Left cardiac atrium (tissue), 4 donors: ENCODE measurements around the gene CCDC17. TPM values are rescaled to one million over a fixed set of nuclear protein-coding genes. Genes with fewer than 3 reads are reported as not detected.
A peak's percentile ranks its signal among the peaks of the same experiment; 100 is the strongest.
"Not testable (repeated sequence)": the region's sequence is repeated elsewhere in the genome, so short reads cannot be mapped to it uniquely, and the experiment has no call there.

Source experiments
- ATAC-seq, 2 donors: fragments of 200-7000 bp; cut with Tn5 transposase; one replicate each; pipeline ENCODE4 v1.9.1; 2020; ENCODE audit warnings: mild to moderate bottlenecking in 2 of 2, moderate library complexity in 2 of 2
- DNase-seq: peaks from one replicate; pipeline ENCODE4 v3.0.0-alpha.2; 2020
- intact Hi-C, 2 donors: fragments of 100-400 bp; cut with DNase I; formaldehyde crosslinking; loops; one replicate each; pipeline versions ENCODE4 v1.14.1 to v1.15.1; 2022 to 2023
- total RNA-seq, 2 donors: library from RNA; stranded (reverse); fragmentation: NEBNext Ultra II Directional; extraction: Animal tissue kit (Norgen Biotek cat#: 25700); gene quantifications; one replicate each; pipeline ENCODE4 v1.2.1, GENCODE V29; 2021
- donor health status: DM: no; HTN: yes; CAD: no.
- donor health status: DM: no; HTN: yes; CAD: no; lungs with severe emphysema.
- donor health status: DM: yes; HTN: yes; CAD: no.
- donor health status: Dilated cardiomyopathy.

CCDC17 gene
- total RNA-seq, 2 donors from 2014 or later = 0.44 to 1.2 TPM

DNA sequence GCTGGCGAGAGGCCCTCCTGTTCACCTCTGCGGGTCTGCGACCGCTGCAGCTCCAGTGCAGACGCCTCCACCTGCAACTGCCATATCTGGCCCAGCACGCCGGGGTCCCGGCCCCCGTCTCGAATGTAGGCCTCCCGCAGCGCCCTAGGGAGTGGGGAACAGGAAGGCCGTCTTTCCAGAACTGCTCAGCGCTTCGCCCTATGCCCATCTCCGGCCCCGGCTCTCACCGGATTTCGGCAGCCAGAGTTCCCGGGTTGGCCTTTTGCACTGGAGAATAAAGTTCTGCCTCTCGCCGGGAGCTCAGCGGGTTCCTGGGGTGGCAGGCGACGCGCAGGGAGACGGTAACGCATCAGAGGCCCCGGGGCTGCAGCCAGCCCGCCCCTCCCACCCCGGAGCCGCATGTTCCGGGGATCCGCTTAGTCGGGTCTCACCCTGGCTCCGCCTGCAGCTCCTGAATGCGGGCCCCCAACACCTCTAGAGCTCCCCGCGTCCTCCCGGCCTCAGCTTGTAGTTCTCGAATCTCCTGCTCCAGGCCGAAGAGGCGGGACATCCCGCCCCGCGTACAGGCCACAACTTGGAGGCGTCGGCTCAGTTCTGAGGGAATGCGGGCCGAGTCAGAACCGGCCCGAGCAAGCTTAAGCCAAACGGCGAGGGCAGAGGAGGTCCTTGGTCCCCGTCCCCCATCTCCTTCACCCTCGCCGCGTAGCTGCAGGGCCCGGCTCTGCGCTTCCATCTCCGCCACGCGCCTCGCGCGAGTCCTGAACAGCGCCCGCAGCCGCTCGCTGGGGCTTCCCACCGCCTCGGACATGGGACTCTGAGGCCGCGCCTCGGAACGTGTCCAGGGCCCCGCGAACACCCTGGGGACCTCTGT, 1.1 kb downstream of the CCDC17 start:
- ATAC-seq (peak; percentile 27 to 43), DNase-seq (peak; percentile 33)

DNA sequence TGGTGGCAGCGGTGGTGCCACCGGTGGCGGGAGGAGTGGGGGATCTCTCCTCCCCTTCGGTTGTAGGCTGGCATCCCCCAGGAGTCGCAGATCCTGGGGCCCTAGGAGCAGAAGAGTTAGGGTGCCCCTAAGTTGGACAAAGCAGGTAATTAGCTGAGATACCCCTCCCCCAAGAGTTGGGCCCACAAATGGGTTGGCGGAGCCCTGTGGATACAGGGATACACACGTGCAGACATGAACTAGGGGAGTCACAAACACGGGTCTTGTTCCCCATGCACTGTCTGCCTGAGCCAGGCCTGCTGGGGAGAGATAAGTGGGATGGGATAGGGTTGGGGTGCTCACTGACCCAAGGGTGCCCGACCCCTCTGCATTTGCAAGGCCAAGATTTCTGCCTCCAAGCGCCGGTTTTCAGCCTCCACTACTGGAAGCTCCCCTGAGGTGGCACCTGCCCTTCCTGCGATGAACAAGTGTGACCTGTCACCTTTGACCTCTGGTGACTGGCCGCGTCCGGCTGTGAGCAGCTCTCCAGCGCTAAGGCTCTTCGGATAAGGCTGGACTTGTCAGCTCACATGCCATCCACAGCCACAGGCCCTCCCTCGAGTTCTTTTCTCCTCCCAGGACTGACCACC, 1.8 kb downstream of the CCDC17 start:
- ATAC-seq (peak; percentile 19 to 23), DNase-seq (no peak)
- intact Hi-C loops = no loop called here

More for the DNA sequence above, 1.1 kb downstream of the CCDC17 start:
- intact Hi-C loops = no loop called here

DNA sequence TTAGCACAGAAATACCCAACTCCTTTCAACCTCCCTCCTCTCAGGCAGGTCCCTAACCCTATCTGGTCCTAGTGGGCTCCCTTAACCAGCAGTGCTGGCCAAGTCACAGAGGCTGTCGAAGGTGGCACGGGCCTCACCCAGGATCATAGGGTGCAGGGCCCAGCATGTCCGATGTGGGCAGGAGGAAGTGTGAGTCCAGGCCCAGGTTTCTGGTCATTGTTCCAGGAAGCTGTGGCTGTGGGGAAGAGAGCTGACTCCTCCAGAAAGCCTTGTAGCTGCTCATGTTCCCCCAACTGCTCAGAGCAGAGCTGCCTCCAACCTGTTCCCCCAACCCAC, 2.4 kb downstream of the CCDC17 start:
- DNase-seq (no peak), ATAC-seq (peak; percentile 12 to 37)
- intact Hi-C loops = no loop called here

DNA sequence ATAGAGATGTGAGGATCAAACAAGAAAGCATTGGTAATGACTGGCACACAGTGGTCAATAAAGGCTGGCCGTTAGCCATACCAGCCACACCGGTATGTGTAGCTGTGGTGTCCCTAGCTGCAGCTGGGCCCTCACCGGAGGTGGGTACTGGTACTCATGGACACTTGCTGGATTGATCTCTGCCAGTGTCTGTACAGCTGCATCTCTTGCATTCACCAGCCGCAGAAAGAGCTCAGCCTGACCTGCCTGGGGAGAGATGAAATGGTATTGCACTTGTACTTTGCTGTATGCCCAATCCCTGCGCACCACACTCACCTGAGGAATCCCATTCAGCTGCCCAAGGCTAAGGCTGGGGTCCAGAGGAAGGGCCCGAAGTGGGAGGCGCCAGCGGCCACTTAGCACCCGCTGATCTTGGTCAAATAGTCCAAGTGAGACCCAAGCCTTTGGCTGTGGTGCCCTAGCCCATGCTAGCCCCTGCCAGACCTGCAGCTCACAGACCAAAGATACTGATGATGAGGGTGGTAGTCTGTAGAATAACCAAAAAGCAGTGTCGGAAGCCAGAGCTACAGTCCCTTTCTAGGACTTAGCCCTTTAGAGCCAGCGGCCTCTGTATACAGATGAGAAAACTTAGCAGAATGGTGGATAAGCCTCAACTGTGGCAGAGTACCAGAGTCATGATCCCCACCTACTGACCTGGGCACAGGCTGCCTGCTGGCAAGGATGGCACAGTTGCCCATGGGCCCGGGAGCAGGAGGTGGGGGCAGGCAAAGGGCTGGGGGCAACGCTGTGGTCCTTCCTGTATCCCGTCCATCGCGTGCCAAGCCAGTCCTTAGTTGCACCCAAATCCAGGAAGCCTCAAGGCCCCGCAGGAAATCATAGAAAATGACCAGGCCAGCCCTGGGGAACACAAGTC, 3.0 kb downstream of the CCDC17 start:
- ATAC-seq (no peak), DNase-seq (peak; percentile 31)
- intact Hi-C loops = no loop called here

DNA sequence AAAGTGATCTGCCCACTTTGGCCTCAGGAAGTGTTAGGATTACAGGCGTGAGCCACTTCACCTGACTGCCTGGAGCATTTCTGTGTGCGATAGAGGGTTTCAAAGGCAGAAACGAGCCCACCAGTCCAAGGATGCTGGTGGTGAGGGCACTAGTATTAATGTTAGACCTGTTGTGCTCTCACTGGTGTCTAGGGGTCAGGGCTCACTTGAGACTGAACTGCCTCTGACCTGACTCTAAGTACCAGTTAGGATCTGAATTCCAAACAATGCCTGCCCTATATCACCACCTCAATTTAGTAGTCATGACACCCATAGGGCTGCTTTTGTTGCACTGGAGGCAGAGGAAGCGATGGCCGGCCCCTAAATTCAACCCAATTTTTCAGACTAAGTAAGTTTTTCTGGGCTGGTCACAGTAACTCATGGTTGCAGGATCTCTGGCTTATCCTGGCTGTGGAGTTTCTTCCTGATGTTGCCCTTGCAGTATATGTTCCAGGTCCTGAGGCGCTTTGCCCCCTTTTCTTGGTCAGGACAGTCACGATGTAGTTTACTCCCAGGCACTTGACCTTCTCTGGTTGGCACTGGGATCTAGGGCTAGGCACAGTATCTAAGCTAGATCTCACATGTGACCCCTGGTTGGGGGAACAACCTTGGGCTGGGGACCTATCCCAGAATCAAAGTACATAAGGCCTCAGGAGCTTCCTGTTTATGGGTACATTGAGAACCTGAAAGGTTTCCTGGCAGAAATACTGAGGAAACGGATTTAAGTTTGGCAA, 4.5 kb downstream of the CCDC17 start:
- ATAC-seq (no peak), DNase-seq (no peak)
- intact Hi-C loops = no loop called here

DNA sequence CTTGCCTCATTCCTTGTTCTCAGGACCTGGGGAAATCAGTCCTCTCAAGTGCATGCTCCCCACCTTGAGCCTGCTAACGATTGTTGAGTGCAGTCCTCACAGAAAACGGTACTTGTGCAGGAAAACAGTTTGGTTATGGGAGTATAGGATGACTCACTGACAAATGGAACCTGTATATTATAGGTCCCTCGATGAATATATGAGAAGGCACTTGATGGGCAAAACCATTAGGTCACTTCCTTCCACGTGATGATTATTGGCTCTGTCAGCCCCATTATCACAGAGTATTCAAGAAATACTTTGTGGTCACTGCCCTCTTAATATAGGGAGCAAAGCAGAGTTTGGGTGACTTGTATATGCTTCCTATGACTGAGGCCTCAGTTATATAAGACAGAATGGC, 6.2 kb downstream of the CCDC17 start:
- intact Hi-C loops = no loop called here
- ATAC-seq = no peak
- DNase-seq = no peak

DNA sequence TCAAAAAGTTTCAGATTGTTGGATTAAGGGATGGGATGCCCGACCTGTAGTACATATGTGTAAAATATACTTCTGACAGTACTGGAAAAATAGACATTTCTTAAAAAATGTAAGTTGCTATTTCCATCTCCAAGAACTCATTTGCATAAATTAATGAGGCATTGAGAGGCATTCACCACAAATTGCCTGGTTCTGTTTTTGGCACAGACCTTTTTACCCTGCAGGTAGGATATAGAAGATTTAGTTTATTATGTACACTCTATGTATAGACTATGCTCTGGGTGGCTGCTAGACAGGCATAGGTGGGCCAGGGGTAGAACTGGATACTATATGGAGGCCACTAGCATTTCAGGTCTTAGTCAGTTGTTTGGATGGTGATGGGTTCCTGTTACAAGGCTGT, 8.0 kb downstream of the CCDC17 start:
- DNase-seq (no peak), ATAC-seq (no peak)
- intact Hi-C loops = no loop called here

DNA sequence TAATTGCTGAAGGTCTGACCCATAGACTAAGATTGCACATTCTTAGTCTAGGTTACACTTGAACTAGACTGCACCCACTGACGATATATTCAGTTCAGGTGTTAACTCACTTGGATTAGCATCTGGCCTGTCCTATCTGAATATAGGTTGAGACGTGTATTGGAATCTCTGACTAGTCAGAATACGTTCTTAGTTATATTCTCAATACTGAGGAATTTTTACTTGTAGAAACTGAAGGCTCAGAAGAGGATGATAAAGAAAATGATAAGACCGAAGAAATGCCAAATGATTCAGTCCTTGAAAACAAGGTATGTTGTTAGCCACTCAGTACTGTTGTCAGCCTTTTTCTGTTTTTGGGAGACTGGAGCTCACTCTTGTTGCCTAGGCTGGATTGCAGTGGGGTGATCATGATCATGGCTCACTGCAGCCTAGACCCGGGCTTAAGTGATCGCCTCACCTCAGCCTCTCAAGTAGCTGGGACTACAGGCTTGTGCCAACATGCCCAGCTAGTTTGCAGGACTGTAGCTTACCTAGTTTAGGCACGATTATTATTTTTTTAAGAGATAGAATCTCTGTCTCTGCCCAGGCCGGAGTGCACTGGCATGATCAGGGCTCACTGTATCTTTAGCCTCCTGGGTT, 10.8 kb downstream of the CCDC17 start:
- intact Hi-C loops = no loop called here
- ATAC-seq = no peak
- no peak for DNase-seq

DNA sequence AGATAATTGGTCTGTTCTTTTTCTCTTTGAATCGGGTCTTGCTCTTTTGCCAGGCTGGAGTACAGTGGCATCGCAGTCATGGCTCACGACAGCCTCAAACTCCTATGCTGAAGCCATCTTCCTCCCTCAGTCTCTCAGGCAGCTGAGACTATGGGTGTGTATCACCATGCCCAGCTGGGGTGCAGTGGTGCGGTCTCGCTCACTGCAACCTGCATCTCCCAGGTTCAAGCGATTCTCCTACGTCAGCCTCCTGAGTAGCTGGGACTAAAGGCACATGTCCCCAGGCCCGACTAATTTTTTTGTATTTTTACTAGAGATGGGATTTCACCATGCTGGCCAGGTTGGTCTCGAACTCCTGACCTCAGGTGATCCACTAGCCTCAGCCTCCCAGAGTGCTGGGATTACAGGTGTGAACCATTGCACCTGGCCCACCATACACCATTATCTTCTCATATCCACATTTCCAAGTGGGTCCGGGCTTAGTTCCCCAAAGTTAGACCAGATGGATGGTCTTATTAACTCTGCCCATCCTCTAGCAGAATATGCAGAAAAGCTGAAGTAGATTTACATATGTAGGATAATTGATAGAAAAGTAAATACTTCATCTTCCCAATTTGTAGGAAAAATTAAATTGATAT, 13.1 kb downstream of the CCDC17 start:
- no peak for DNase-seq
- no peak for ATAC-seq
- intact Hi-C loops = no loop called here

DNA sequence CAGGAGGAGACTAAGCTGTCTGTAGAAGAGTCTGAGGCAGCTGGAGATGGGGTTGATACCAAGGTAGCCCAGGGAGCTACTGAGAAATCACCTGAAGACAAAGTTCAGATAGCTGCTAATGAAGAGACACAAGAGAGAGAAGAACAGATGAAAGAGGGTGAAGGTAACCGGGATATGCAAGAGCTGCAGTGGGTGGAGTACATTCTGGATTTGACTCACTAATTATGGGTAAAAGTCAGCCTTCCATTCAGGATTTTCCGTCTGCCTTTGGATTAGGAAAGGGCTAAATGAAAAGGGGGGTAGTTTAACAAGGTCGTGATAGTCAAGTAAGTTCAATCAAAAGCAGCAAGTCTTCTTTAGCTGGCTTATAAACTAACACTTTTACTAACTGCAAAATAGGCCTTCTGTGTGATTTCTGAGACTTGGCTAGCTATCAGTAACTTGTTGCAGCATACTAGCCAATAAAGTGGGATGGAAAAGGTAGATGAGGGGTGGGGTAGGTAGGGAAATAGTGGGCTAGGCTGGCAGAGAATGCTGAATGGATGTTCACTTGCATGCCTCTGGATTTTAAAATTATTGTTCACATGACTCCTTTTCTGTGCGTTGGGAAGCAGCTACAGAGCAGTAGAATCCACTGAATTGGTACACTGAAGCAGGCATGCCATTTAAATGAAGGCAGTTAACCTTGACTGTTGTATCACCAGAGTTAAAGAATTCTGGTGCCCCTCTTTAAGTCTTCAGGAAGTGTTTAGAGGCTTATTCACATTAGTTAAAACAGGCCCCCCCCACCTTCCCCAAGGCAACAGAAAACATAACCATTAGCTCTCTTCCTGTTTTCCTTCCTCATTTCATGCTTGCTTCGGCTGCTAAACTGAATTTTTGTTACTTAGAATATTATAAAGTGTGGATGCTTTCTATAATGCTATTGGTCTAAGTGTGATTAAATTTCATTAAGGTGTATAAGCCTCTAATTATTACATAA, 15.4 kb downstream of the CCDC17 start:
- intact Hi-C loops = no loop called here
- no peak for DNase-seq
- ATAC-seq = peak in 1 of 2 donors; percentile 29

DNA sequence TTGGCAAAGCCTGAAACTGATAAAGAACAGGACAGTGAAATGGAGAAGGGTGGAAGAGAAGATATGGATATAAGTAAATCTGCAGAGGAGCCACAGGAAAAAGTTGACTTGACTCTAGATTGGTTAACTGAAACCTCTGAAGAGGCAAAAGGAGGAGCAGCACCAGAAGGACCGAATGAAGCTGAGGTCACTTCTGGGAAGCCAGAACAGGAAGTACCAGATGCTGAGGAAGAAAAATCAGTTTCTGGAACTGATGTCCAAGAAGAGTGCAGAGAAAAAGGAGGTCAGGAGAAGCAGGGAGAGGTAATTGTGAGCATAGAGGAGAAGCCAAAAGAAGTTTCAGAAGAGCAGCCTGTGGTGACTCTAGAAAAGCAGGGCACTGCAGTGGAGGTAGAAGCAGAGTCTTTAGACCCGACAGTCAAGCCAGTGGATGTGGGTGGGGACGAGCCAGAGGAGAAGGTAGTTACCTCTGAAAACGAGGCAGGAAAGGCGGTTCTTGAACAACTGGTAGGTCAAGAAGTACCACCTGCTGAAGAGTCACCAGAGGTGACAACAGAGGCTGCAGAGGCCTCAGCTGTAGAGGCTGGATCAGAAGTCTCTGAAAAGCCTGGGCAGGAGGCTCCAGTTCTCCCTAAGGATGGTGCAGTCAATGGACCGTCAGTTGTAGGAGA, 16.3 kb downstream of the CCDC17 start:
- ATAC-seq (peak in 1 of 2 donors; percentile 46), DNase-seq (no peak)
- intact Hi-C loops = no loop called here

DNA sequence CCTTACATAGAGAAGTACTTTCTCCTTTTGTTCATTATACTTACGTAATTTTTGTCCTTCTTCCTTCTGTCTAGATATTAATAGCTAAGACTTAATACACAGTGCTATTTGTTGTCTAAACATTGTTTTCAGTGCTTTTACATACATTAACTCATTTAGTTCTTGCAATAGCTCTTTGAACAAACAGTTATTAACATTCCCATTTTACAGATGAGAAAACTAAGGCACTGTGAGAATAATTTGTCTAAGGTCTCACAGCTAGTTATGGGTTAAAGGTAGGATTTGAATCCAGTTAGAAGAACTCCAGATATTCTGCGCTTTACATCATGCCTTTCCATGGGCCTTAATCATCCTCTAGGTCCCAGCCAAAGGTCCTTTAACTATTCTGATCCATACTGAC, 19.6 kb downstream of the CCDC17 start:
- intact Hi-C loops = no loop called here
- ATAC-seq = no peak
- no peak for DNase-seq

DNA sequence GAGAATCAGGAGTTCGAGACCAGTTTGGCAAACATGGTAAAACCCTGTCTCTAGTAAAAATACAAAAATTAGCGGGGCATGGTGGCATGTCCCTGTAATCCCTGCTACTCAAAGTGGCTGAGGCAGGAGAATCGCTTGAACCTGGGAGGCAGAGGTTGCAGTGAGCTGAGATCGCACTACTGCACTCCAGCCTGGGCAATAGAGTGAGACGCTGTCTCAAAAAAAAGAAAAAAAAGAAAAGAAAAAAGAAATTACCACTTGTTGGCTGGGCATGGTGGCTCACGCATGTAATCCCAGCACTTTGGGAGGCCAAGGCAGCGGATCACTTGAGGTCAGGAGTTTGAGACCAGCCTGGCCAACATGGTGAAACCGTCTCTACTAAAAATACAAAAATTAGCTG, 27.1 kb downstream of the CCDC17 start:
- DNase-seq, intact Hi-C loops, ATAC-seq: not testable (repeated sequence)

DNA sequence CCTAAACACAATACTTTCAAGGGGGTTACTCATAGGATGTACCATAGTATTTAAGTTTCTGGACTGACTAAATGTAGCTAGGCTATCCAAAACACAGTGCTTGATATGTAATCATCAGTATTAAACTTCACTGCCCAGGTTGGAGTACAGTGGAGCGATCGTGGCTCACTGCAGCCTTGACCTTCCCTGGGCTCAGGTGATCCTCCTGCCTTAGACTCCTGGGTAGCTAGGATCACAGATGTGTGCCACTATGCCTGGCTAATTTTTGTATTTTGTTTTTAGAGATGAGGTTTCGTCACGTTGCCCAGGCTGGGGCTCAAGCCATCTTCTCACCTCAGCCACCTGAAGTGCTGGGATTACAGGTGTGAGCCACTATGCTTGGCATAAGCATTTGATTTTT, 29.4 kb downstream of the CCDC17 start:
- DNase-seq (no peak), ATAC-seq (no peak)
- intact Hi-C loops = no loop called here

DNA sequence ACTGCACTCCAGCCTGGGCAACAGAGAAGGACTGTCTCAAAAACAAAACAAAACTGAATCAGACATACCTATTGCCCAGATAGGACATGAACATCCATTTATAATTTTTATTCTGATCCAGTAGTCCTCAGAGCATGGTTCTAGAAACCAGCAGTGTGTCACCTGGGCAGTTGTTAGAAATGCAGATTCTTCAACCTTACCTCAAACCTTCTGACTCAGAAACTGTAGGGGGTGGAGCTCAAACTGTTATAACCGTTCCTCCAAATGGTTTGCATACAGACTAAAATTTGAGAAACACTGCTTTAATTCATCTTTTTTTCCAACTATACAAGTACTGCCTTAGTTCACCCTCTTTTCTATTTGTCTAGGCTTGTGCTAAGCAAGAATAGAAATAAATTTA, 34.0 kb downstream of the CCDC17 start:
- DNase-seq = no peak
- ATAC-seq = peak in 1 of 2 donors; percentile 9
- intact Hi-C loops = no loop called here

DNA sequence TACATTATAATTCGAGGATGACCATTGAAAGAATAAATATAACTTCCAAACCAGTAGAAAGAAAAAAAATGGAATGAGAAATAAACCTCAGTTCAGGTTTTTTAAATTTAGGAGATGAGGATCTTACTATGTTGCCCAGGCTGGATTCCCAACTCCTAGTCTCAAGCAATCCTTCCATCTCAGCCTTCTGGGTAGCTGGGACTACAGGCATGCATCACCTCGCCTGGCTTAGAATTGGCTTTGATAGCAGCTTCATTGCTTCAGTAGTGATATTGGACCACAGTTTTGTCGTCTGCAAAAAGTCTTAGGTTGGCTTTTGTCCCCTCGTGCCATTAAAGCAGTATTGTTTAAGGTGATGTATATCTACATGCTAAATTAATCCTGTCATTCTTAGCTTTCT, 37.1 kb downstream of the CCDC17 start:
- ATAC-seq = no peak
- intact Hi-C loops = no loop called here

More for the DNA sequence above, 37.1 kb downstream of the CCDC17 start:
- no peak for DNase-seq
